ENCODE data around the gene SNRPA. TPM values are rescaled to one million over a fixed set of nuclear protein-coding genes. Genes with fewer than 3 reads are reported as not detected.

Gene SNRPA
- total and polyA plus RNA-seq, 5 donors from 2014 or later, result 36.3 to 78.6 (median 43.8) TPM

GRCh38 chr19:40717880-40718773, 32.9 kb upstream of the SNRPA start:
- no peak for DNase-seq
- Histone ChIP-seq H3K27me3 (ENCODE audit: control insufficient read depth, insufficient read depth, low read length) (no peaks in the 10 kb centered on the region), H3K4me1 (ENCODE audit: control insufficient read depth, insufficient read depth, low read length, poor library complexity, severe bottlenecking) (peaks cover 55% of the 10 kb centered on the region), H3K27ac (ENCODE audit: insufficient read depth, low read length, poor library complexity, severe bottlenecking) (peak overlapping the region; percentile 94), H3K36me3 (ENCODE audit: control insufficient read depth, insufficient read depth, low read length) (no peaks in the 10 kb centered on the region), H3K4me3 (ENCODE audit: low read depth, low read length) (peak overlapping the region; percentile 85), H3K9me3 (ENCODE audit: control insufficient read depth in 2 of 2, low read length in 2 of 2) (no peaks in the 10 kb centered on the region)
- peak overlapping the region in 2 of 3 donors; percentile 87 to 92 for H3K27ac Mint-ChIP-seq
- H3K4me1 Mint-ChIP-seq, result peaks cover 11 to 77% (median 41%) of the 10 kb centered on the region in 4 donors
- ATAC-seq (ENCODE audit: low read depth in 2 of 2), result no peak
- H3K36me3 Mint-ChIP-seq, result peaks cover 9% of the 10 kb centered on the region
- H3K4me3 Mint-ChIP-seq, result peak overlapping the region; percentile 92 to 100 (median 96)
- no peaks in the 10 kb centered on the region for H3K27me3 Mint-ChIP-seq
- no peaks in the 10 kb centered on the region for H3K9me3 Mint-ChIP-seq

- peak overlapping the region; percentile 85 for H3K4me3 ChIP-seq (ENCODE audit: low read depth, low read length)
- Mint-ChIP-seq H3K4me3 (peak overlapping the region; percentile 92 to 100 (median 96)), H3K4me1 (peaks cover 11 to 77% (median 42%) of the 10 kb centered on the region in 4 donors), H3K27me3 (no peaks in the 10 kb centered on the region), H3K9me3 (no peaks in the 10 kb centered on the region), H3K36me3 (peaks cover 12% of the 10 kb centered on the region), H3K27ac (peak overlapping the region in 2 of 3 donors; percentile 48 to 92)
- H3K36me3 ChIP-seq (ENCODE audit: control insufficient read depth, insufficient read depth, low read length), result peaks cover 3% of the 10 kb centered on the region
- H3K4me1 ChIP-seq (ENCODE audit: control insufficient read depth, insufficient read depth, low read length, poor library complexity, severe bottlenecking), result peaks cover 52% of the 10 kb centered on the region
- H3K9me3 ChIP-seq (ENCODE audit: control insufficient read depth in 2 of 2, low read length in 2 of 2), result no peaks in the 10 kb centered on the region
- H3K27ac ChIP-seq (ENCODE audit: insufficient read depth, low read length, poor library complexity, severe bottlenecking), result no peak overlapping the region
- no peaks in the 10 kb centered on the region for H3K27me3 ChIP-seq (ENCODE audit: control insufficient read depth, insufficient read depth, low read length)
- ATAC-seq (ENCODE audit: low read depth in 2 of 2), result no peak
- peak in 1 of 3 donors; percentile 15 for DNase-seq
Measured at GRCh38 chr19:40718774-40719391, 32.1 kb upstream of the SNRPA start.

- Mint-ChIP-seq H3K36me3 (peaks cover 15% of the 10 kb centered on the region), H3K4me3 (peak overlapping the region; percentile 57 to 98 (median 77)), H3K27ac (peak overlapping the region; percentile 20 to 52 (median 26)), H3K4me1 (peaks cover 11 to 75% (median 43%) of the 10 kb centered on the region in 4 donors), H3K9me3 (no peaks in the 10 kb centered on the region), H3K27me3 (no peaks in the 10 kb centered on the region)
- no peaks in the 10 kb centered on the region for H3K27me3 ChIP-seq (ENCODE audit: control insufficient read depth, insufficient read depth, low read length)
- H3K27ac ChIP-seq (ENCODE audit: insufficient read depth, low read length, poor library complexity, severe bottlenecking), result no peak overlapping the region
- peak overlapping the region; percentile 13 for H3K4me3 ChIP-seq (ENCODE audit: low read depth, low read length)
- no peak for DNase-seq
- no peaks in the 10 kb centered on the region for H3K9me3 ChIP-seq (ENCODE audit: control insufficient read depth in 2 of 2, low read length in 2 of 2)
- H3K36me3 ChIP-seq (ENCODE audit: control insufficient read depth, insufficient read depth, low read length), result peaks cover 4% of the 10 kb centered on the region
- H3K4me1 ChIP-seq (ENCODE audit: control insufficient read depth, insufficient read depth, low read length, poor library complexity, severe bottlenecking), result peaks cover 47% of the 10 kb centered on the region
- no peak for ATAC-seq (ENCODE audit: low read depth in 2 of 2)
Measured at GRCh38 chr19:40719414-40719894, 31.5 kb upstream of the SNRPA start.

GRCh38 chr19:40721140-40721486, 29.9 kb upstream of the SNRPA start:
- Histone ChIP-seq H3K4me1 (ENCODE audit: control insufficient read depth, insufficient read depth, low read length, poor library complexity, severe bottlenecking) (peaks cover 32% of the 10 kb centered on the region), H3K9me3 (ENCODE audit: control insufficient read depth in 2 of 2, low read length in 2 of 2) (no peaks in the 10 kb centered on the region), H3K27ac (ENCODE audit: insufficient read depth, low read length, poor library complexity, severe bottlenecking) (no peak overlapping the region), H3K27me3 (ENCODE audit: control insufficient read depth, insufficient read depth, low read length) (no peaks in the 10 kb centered on the region), H3K4me3 (ENCODE audit: low read depth, low read length) (no peak overlapping the region), H3K36me3 (ENCODE audit: control insufficient read depth, insufficient read depth, low read length) (peaks cover 11% of the 10 kb centered on the region)
- H3K27ac Mint-ChIP-seq, result peak overlapping the region in 2 of 3 donors; percentile 81 to 88
- ATAC-seq (ENCODE audit: low read depth in 2 of 2) (no peak), DNase-seq (no peak)
- H3K4me1 Mint-ChIP-seq, result peaks cover 11 to 61% (median 34%) of the 10 kb centered on the region in 4 donors
- peak overlapping the region in 3 of 4 donors; percentile 24 to 98 (median 58) for H3K4me3 Mint-ChIP-seq
- no peaks in the 10 kb centered on the region for H3K27me3 Mint-ChIP-seq
- H3K9me3 Mint-ChIP-seq, result no peaks in the 10 kb centered on the region
- peaks cover 18% of the 10 kb centered on the region for H3K36me3 Mint-ChIP-seq

GRCh38 chr19:40721936-40722661, 28.9 kb upstream of the SNRPA start:
- Mint-ChIP-seq H3K9me3 (no peaks in the 10 kb centered on the region), H3K36me3 (peaks cover 18% of the 10 kb centered on the region), H3K4me1 (peaks cover 11 to 54% (median 30%) of the 10 kb centered on the region in 4 donors), H3K27ac (peak overlapping the region in 2 of 3 donors; percentile 28 to 35), H3K27me3 (no peaks in the 10 kb centered on the region), H3K4me3 (peak overlapping the region in 1 of 4 donors; percentile 57)
- DNase-seq (no peak), ATAC-seq (ENCODE audit: low read depth in 2 of 2) (no peak)
- Histone ChIP-seq H3K4me3 (ENCODE audit: low read depth, low read length) (no peak overlapping the region), H3K27ac (ENCODE audit: insufficient read depth, low read length, poor library complexity, severe bottlenecking) (no peak overlapping the region), H3K4me1 (ENCODE audit: control insufficient read depth, insufficient read depth, low read length, poor library complexity, severe bottlenecking) (peaks cover 26% of the 10 kb centered on the region), H3K27me3 (ENCODE audit: control insufficient read depth, insufficient read depth, low read length) (no peaks in the 10 kb centered on the region), H3K36me3 (ENCODE audit: control insufficient read depth, insufficient read depth, low read length) (peaks cover 18% of the 10 kb centered on the region), H3K9me3 (ENCODE audit: control insufficient read depth in 2 of 2, low read length in 2 of 2) (no peaks in the 10 kb centered on the region)

- peaks cover 10% of the 10 kb centered on the region for H3K4me1 ChIP-seq (ENCODE audit: control insufficient read depth, insufficient read depth, low read length, poor library complexity, severe bottlenecking)
- DNase-seq (no peak), ATAC-seq (ENCODE audit: low read depth in 2 of 2) (no peak)
- peaks cover 6 to 42% (median 22%) of the 10 kb centered on the region in 4 donors for H3K4me1 Mint-ChIP-seq
- H3K9me3 ChIP-seq (ENCODE audit: control insufficient read depth in 2 of 2, low read length in 2 of 2), result no peaks in the 10 kb centered on the region
- no peaks in the 10 kb centered on the region for H3K27me3 ChIP-seq (ENCODE audit: control insufficient read depth, insufficient read depth, low read length)
- H3K4me3 Mint-ChIP-seq, result peak overlapping the region in 2 of 4 donors; percentile 31 to 68
- no peak overlapping the region for H3K27ac Mint-ChIP-seq
- H3K36me3 Mint-ChIP-seq, result peaks cover 26% of the 10 kb centered on the region
- H3K4me3 ChIP-seq (ENCODE audit: low read depth, low read length), result no peak overlapping the region
- H3K27me3 Mint-ChIP-seq, result no peaks in the 10 kb centered on the region
- no peaks in the 10 kb centered on the region for H3K9me3 Mint-ChIP-seq
- peaks cover 27% of the 10 kb centered on the region for H3K36me3 ChIP-seq (ENCODE audit: control insufficient read depth, insufficient read depth, low read length)
- H3K27ac ChIP-seq (ENCODE audit: insufficient read depth, low read length, poor library complexity, severe bottlenecking), result no peak overlapping the region
Measured at GRCh38 chr19:40723661-40724254, 27.2 kb upstream of the SNRPA start.

GRCh38 chr19:40724315-40724714, 26.7 kb upstream of the SNRPA start:
- ATAC-seq (ENCODE audit: low read depth in 2 of 2), result no peak

More at GRCh38 chr19:40724315-40724714, 26.7 kb upstream of the SNRPA start:
- no peaks in the 10 kb centered on the region for H3K9me3 Mint-ChIP-seq
- Histone ChIP-seq H3K4me3 (ENCODE audit: low read depth, low read length) (no peak overlapping the region), H3K27ac (ENCODE audit: insufficient read depth, low read length, poor library complexity, severe bottlenecking) (no peak overlapping the region), H3K9me3 (ENCODE audit: control insufficient read depth in 2 of 2, low read length in 2 of 2) (no peaks in the 10 kb centered on the region), H3K27me3 (ENCODE audit: control insufficient read depth, insufficient read depth, low read length) (no peaks in the 10 kb centered on the region), H3K4me1 (ENCODE audit: control insufficient read depth, insufficient read depth, low read length, poor library complexity, severe bottlenecking) (peaks cover 4% of the 10 kb centered on the region), H3K36me3 (ENCODE audit: control insufficient read depth, insufficient read depth, low read length) (peaks cover 32% of the 10 kb centered on the region)
- no peaks in the 10 kb centered on the region for H3K27me3 Mint-ChIP-seq
- H3K4me1 Mint-ChIP-seq, result peaks cover 6 to 38% (median 22%) of the 10 kb centered on the region in 4 donors
- peaks cover 26% of the 10 kb centered on the region for H3K36me3 Mint-ChIP-seq
- no peak for DNase-seq
- H3K4me3 Mint-ChIP-seq, result peak overlapping the region in 1 of 4 donors; percentile 21
- no peak overlapping the region for H3K27ac Mint-ChIP-seq

All from CD4-positive, CD25-positive, alpha-beta regulatory T cell (primary cell).